Measurements from ENCODE around the gene TPT1. TPM values are rescaled to one million over a fixed set of nuclear protein-coding genes. Genes with fewer than 3 reads are reported as not detected.
"Not testable (repeated sequence)": the region's sequence is repeated elsewhere in the genome, so short reads cannot be mapped to it uniquely, and the experiment has no call there.

TPT1 gene
- total RNA-seq, 1 donor from 2014 or later: 2,772 TPM

GRCh38 chr13:45384474-45385174 is 43.6 kb upstream of the TPT1 start:
- Mint-ChIP-seq H3K27ac (no peak overlapping the region), H3K4me3 (no peak overlapping the region), H3K36me3 (peaks cover 23% of the 10 kb centered on the region), H3K9me3 (peaks cover 6% of the 10 kb centered on the region), H3K27me3 (ENCODE audit: low read depth) (no peaks in the 10 kb centered on the region), H3K4me1 (no peaks in the 10 kb centered on the region)
- no peak for DNase-seq (ENCODE audit: low spot score in 2 of 2, unreplicated experiment in 2 of 2)
- no peak for TF ChIP-seq CTCF (IDR thresholded peaks at IDR 0.05; ENCODE audit: unreplicated experiment)

- H3K27me3 Mint-ChIP-seq (ENCODE audit: low read depth); DNase-seq (ENCODE audit: low spot score in 2 of 2, unreplicated experiment in 2 of 2); H3K4me3 Mint-ChIP-seq; H3K27ac Mint-ChIP-seq; H3K9me3 Mint-ChIP-seq; H3K4me1 Mint-ChIP-seq: not testable (repeated sequence)
- H3K36me3 Mint-ChIP-seq: peaks cover 21% of the 10 kb centered on the region
These were observed 41.8 kb upstream of the TPT1 start for GRCh38 chr13:45382739-45383138.

DNA sequence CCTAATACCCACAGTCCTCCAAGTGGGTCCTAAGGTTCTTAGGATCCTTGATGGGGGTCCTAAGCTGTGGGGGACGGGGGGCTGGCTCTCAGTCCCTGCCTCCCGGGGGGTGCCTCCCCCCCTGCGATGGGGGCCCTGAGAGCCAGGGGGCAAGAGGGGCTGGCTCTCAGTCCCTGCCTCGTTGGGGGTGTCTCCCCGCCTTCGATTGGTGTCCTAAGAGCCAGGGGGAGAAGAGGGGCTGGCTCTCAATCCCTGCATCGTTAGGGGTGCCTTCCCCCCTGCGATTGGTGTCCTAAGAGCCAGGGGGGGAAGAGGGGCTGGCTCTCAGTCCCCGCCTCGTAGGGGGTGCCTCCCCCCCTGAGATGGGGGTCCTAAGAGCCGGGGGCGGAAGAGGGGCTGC is 40.2 kb upstream of the TPT1 start:
- Mint-ChIP-seq H3K36me3 (peaks cover 12% of the 10 kb centered on the region), H3K27me3 (ENCODE audit: low read depth) (no peaks in the 10 kb centered on the region), H3K4me3 (no peak overlapping the region), H3K27ac (no peak overlapping the region), H3K9me3 (no peaks in the 10 kb centered on the region), H3K4me1 (no peaks in the 10 kb centered on the region)
- no peak for TF ChIP-seq CTCF (IDR thresholded peaks at IDR 0.05; ENCODE audit: unreplicated experiment)
- no peak for DNase-seq (ENCODE audit: low spot score in 2 of 2, unreplicated experiment in 2 of 2)

DNA sequence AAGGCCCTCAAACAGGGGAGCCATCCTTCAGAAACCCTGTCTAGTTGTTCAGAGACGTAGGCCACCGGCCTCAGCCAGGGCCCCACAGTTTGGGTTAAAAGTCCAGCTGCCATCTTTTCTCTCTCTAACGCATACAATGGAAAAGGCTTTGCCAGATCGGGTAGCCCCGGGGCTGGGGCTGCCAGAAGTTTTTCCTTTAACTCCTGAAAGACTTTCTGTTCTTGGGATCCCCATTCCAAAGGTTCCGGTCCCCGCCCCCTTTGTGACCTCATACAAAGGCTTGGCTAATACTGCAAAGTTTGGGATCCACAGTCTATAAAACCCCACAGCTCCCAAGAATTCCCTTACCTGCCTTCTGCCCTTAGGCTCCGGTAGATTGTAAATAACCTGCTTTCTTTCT is 39.7 kb upstream of the TPT1 start:
- not testable (repeated sequence) for H3K27ac Mint-ChIP-seq; H3K9me3 Mint-ChIP-seq; H3K27me3 Mint-ChIP-seq (ENCODE audit: low read depth); H3K4me1 Mint-ChIP-seq; DNase-seq (ENCODE audit: low spot score in 2 of 2, unreplicated experiment in 2 of 2); H3K4me3 Mint-ChIP-seq
- H3K36me3 Mint-ChIP-seq: peaks cover 12% of the 10 kb centered on the region

GRCh38 chr13:45379516-45379915 is 38.5 kb upstream of the TPT1 start:
- not testable (repeated sequence) for DNase-seq (ENCODE audit: low spot score in 2 of 2, unreplicated experiment in 2 of 2)

DNA sequence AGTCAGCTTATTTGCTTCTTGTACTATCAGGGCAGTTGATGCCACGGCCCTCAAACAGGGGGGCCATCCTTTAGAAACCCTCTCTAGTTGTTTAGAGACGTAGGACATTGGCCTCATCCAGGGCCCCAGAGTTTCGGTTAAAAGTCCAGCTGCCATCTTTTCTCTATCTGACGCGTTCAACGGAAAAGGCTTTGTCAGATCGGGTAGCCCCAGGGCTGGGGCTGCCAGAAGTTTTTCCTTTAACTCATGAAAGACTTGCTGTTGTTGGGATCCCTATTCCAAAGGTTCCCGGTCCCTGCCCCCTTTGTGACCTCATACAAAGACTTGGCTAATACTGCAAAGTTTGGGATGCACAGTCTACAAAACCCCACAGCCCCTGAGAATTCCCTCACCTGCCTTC is 37.8 kb upstream of the TPT1 start:
- not testable (repeated sequence) for H3K4me1 Mint-ChIP-seq; DNase-seq (ENCODE audit: low spot score in 2 of 2, unreplicated experiment in 2 of 2); H3K4me3 Mint-ChIP-seq; H3K27ac Mint-ChIP-seq; H3K27me3 Mint-ChIP-seq (ENCODE audit: low read depth); H3K9me3 Mint-ChIP-seq; H3K36me3 Mint-ChIP-seq

More at GRCh38 chr13:45379516-45379915, 38.5 kb upstream of the TPT1 start:
- not testable (repeated sequence) for H3K27ac Mint-ChIP-seq; H3K4me1 Mint-ChIP-seq; H3K9me3 Mint-ChIP-seq; H3K36me3 Mint-ChIP-seq; H3K27me3 Mint-ChIP-seq (ENCODE audit: low read depth); H3K4me3 Mint-ChIP-seq

GRCh38 chr13:45377314-45377713 is 36.3 kb upstream of the TPT1 start:
- H3K27me3 Mint-ChIP-seq (ENCODE audit: low read depth); H3K4me3 Mint-ChIP-seq; DNase-seq (ENCODE audit: low spot score in 2 of 2, unreplicated experiment in 2 of 2): not testable (repeated sequence)

GRCh38 chr13:45376651-45377050 is 35.7 kb upstream of the TPT1 start:
- not testable (repeated sequence) for DNase-seq (ENCODE audit: low spot score in 2 of 2, unreplicated experiment in 2 of 2); H3K27me3 Mint-ChIP-seq (ENCODE audit: low read depth); H3K27ac Mint-ChIP-seq; H3K4me1 Mint-ChIP-seq; H3K36me3 Mint-ChIP-seq; H3K4me3 Mint-ChIP-seq; H3K9me3 Mint-ChIP-seq

More at GRCh38 chr13:45377314-45377713, 36.3 kb upstream of the TPT1 start:
- not testable (repeated sequence) for H3K27ac Mint-ChIP-seq, H3K36me3 Mint-ChIP-seq, H3K9me3 Mint-ChIP-seq, H3K4me1 Mint-ChIP-seq

DNA sequence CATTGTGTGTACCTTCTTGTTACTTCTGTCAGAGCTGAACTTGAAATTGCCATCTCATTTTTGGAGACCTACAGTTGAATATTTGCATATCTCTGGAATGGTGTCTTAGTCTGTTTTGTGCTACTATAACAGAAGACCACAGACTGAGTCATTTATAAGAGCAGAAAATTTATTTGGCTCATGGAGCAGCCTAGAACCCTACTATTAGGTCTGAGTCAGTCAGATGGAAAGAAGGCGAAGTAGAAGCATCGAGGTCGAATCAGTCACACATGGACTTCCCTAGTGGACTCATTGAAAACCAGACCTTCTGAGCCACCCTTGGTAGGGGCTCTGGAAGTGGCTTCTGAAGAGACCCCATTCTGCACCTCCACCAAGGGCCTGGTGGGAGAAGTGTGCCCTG is 33.9 kb upstream of the TPT1 start:
- Mint-ChIP-seq H3K36me3 (peaks cover 9% of the 10 kb centered on the region), H3K9me3 (no peaks in the 10 kb centered on the region), H3K4me1 (peaks cover 6% of the 10 kb centered on the region), H3K27me3 (ENCODE audit: low read depth) (no peaks in the 10 kb centered on the region), H3K27ac (no peak overlapping the region), H3K4me3 (no peak overlapping the region)
- no peak for DNase-seq (ENCODE audit: low spot score in 2 of 2, unreplicated experiment in 2 of 2)
- TF ChIP-seq CTCF (IDR thresholded peaks at IDR 0.05; ENCODE audit: unreplicated experiment): no peak

Measured in mesothelial cell of epicardium (in vitro differentiated cells).